GM18951 (cell line): ENCODE measurements around the gene BATF.

Source experiments
- POLR2A ChIP-seq: IDR thresholded peaks from 4 replicates; pipeline ENCODE4 v1.6.1; 2011; ENCODE audit warnings: mild to moderate bottlenecking; ENCODE audit not compliant: insufficient read length, insufficient read depth; ENCODE audit errors: extremely low read depth
- in situ Hi-C: fragments of 300-500 bp; cut with MboI; formaldehyde crosslinking; loops from one replicate; pipeline ENCODE4 v1.12.0; 2022; ENCODE audit warnings: low sequenced_read_pairs, mixed read lengths, inconsistent platforms; ENCODE audit not compliant: unreplicated experiment

Gene BATF

DNA sequence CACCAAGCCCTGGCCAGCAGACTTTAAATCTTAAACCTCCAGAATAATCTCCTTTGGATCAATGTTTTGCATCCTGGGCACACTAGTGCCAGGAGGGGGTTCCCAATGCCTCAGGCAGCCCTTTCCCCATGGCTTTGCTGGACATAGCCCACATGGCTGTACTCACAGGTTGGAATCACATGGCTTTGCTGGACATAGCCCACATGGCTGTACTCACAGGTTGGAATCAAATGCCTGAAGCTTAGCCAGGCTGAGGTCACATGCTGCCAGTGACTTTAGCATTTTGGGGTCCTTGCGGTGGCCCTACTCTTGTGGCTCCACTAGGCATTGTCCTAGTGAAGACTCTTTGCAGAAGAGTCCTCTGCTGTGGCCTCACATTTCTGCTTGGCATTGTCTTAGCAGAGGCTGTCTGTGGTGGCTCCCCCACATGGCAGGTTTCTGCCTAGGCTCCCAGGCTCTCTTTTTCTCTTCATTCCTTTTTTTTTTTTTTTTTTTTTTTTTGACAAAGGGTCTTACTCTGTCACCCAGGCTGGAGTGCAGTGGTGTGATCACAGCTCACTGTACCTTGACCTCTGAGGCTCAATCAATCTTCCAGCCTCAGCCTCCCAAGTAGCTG is 69.2 kb downstream of the BATF start:
- in situ Hi-C loops = no loop called here
- no peak for TF ChIP-seq POLR2A

DNA sequence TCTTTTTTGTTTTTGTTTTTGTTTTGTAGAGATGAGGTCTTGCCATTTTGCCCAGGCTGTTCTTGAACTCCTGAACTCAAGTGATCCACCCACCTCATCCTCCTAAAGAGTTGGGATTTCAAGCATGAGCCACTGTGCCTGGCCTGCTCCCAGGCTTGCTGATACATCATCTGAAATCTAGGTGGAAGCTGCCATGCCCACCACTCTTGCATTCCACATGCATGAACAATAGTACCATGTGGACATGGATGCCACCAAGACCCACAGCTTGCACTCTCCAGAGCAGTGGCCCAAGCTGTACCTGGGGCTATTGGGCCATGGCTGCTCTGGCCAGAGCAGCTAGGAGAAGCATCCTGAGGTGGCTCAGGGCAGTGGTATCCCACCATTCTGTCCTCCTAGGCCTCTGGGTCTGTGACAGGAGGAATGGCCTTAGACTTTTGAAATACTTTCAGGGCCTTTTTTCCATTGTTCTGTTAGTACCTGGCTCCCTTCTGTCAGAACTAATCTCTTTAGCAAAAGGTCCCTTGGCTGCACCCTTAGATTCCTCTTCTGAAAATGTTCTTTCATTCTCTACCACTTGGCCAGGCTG is 69.8 kb downstream of the BATF start:
- TF ChIP-seq POLR2A = no peak
- in situ Hi-C loops = no loop called here

- in situ Hi-C loops = no loop called here
- TF ChIP-seq POLR2A = no peak
Measured at GRCh38 chr14:75595226-75595625, 73.0 kb downstream of the BATF start.
